H1 (cell line): ENCODE measurements around the gene C14orf93. TPM values are rescaled to one million over a fixed set of nuclear protein-coding genes. Genes with fewer than 3 reads are reported as not detected.

Experiments used
- CTCF ChIA-PET: fragments of 300-600 bp; sonication (Branson Sonifier 250); formaldehyde crosslinking; loops from one replicate; lab custom pipeline; 2021; ENCODE audit not compliant: partially characterized antibody; lab: Charles Lee
- POLR2A ChIA-PET: fragments of 300-600 bp; sonication (Branson Sonifier 250); formaldehyde crosslinking; loops from one replicate; lab custom pipeline; 2021; ENCODE audit warnings: inconsistent platforms; ENCODE audit not compliant: partially characterized antibody; lab: Charles Lee
- DNase-seq, 2 experiments: peaks; one replicate each; pipeline versions ENCODE4 v3.0.0 to v3.0.0-alpha.2; 2010 to 2022; ENCODE audit warnings: low spot score in 2 of 2, low read depth in 1 of 2, mixed read lengths in 1 of 2
- FAIRE-seq: peaks from 2 replicates; lab custom pipeline; 2011; peaks lifted over from hg19 to GRCh38; lab: Jason Lieb, UNC
- H2AFZ ChIP-seq: 2 replicates; pipeline ENCODE4 v1.8.1; 2012; ENCODE audit warnings: low read length, inconsistent platforms
- H2AK5ac ChIP-seq: 2 replicates; pipeline ENCODE4 v1.6.1; 2013; ENCODE audit warnings: low read depth, low read length
- H2BK120ac ChIP-seq: replicated peaks from 2 replicates; pipeline ENCODE3; 2013; ENCODE audit warnings: low read depth, low read length, inconsistent platforms
- H2BK12ac ChIP-seq: 2 replicates; pipeline ENCODE4 v1.6.1; 2013; ENCODE audit warnings: low read depth, low read length
- H2BK15ac ChIP-seq: 2 replicates; pipeline ENCODE4 v1.6.1; 2013; ENCODE audit warnings: low read length
- H2BK20ac ChIP-seq: 2 replicates; pipeline ENCODE4 v1.6.1; 2013; ENCODE audit warnings: low read length
- H2BK5ac ChIP-seq: 2 replicates; pipeline ENCODE4 v1.6.1; 2013; ENCODE audit warnings: low read depth, low read length
- H3K14ac ChIP-seq: 2 replicates; pipeline ENCODE4 v1.6.1; 2013; ENCODE audit warnings: inconsistent platforms; ENCODE audit not compliant: insufficient read length
- H3K18ac ChIP-seq: 2 replicates; pipeline ENCODE4 v1.6.1; 2013; ENCODE audit warnings: low read length; ENCODE audit errors: extremely low read depth
- H3K23ac ChIP-seq: 2 replicates; pipeline ENCODE4 v1.6.1; 2013; ENCODE audit warnings: inconsistent platforms; ENCODE audit not compliant: insufficient read length
- H3K23me2 ChIP-seq: 2 replicates; pipeline ENCODE4 v1.6.1; 2013; ENCODE audit warnings: low read depth, low read length
- H3K27ac ChIP-seq: 2 replicates; pipeline ENCODE4 v1.6.1; 2011; ENCODE audit warnings: low read depth, low read length, inconsistent platforms
- H3K27me3 ChIP-seq, 4 experiments: replicated peaks in 1 of 4; 1 replicate in 1 of 4; 2 replicates in 3 of 4; pipeline versions ENCODE4 v1.6.1 to v1.8.1; 2011 to 2013; ENCODE audit warnings: low read length in 3 of 4, mild to moderate bottlenecking in 3 of 4, inconsistent platforms in 2 of 4, mixed read lengths in 2 of 4, moderate library complexity in 1 of 4; ENCODE audit not compliant: control insufficient read depth in 3 of 4, insufficient read depth in 3 of 4; ENCODE audit errors: extremely low read depth in 1 of 4
- H3K36me3 ChIP-seq, 4 experiments: 2 replicates each; pipeline versions ENCODE4 v1.6.1 to v1.8.1; 2011 to 2013; ENCODE audit warnings: mild to moderate bottlenecking in 4 of 4, low read length in 3 of 4, moderate library complexity in 2 of 4, control low read depth in 1 of 4, inconsistent platforms in 1 of 4; ENCODE audit not compliant: insufficient read depth in 4 of 4, control insufficient read depth in 2 of 4
- H3K4ac ChIP-seq: replicated peaks from 2 replicates; pipeline ENCODE3; 2013; ENCODE audit warnings: low read length, low read depth, mixed read lengths, inconsistent platforms; ENCODE audit not compliant: insufficient read length
- H3K4me1 ChIP-seq, 4 experiments: replicated peaks in 1 of 4; 1 replicate in 1 of 4; 2 replicates in 3 of 4; pipeline versions ENCODE4 v1.6.1 to v1.8.1; 2011 to 2013; ENCODE audit warnings: low read length in 3 of 4, inconsistent platforms in 2 of 4, mixed read lengths in 1 of 4; ENCODE audit not compliant: insufficient read depth in 4 of 4, control insufficient read depth in 3 of 4
- H3K4me2 ChIP-seq, 2 experiments: 2 replicates each; pipeline versions ENCODE4 v1.6.1 to v1.8.1; 2011 to 2013; ENCODE audit warnings: low read depth in 2 of 2, low read length in 2 of 2, control low read depth in 1 of 2, inconsistent platforms in 1 of 2, mild to moderate bottlenecking in 1 of 2; ENCODE audit not compliant: insufficient read depth in 1 of 2
- H3K4me3 ChIP-seq, 4 experiments: fragments of 200-600, 300-600 bp in 1 of 4; sonication (generic), shearing (Covaris generic), sonication (Bioruptor Twin) in 1 of 4; 2 replicates each; pipeline versions ENCODE4 v1.5.1 to v1.8.1; 2011 to 2016; ENCODE audit warnings: low read length in 4 of 4, low read depth in 3 of 4, control low read depth in 2 of 4, inconsistent platforms in 2 of 4, mild to moderate bottlenecking in 2 of 4, mixed read lengths in 1 of 4, moderate library complexity in 1 of 4; ENCODE audit not compliant: insufficient read depth in 2 of 4; ENCODE audit errors: extremely low read depth in 1 of 4
- H3K56ac ChIP-seq: replicated peaks from 2 replicates; pipeline ENCODE3; 2013; ENCODE audit warnings: low read depth, mild to moderate bottlenecking, mixed read lengths, low read length, inconsistent platforms; ENCODE audit not compliant: insufficient read length
- H3K79me1 ChIP-seq: 2 replicates; pipeline ENCODE4 v1.6.1; 2013; ENCODE audit warnings: low read depth, low read length, control low read depth
- H3K79me2 ChIP-seq, 2 experiments: 2 replicates each; pipeline versions ENCODE4 v1.6.1 to v1.8.1; 2012 to 2013; ENCODE audit warnings: low read length in 2 of 2, mild to moderate bottlenecking in 2 of 2, inconsistent platforms in 1 of 2; ENCODE audit not compliant: insufficient read depth in 2 of 2, control insufficient read depth in 1 of 2
- H3K9ac ChIP-seq, 4 experiments: replicated peaks in 1 of 4; 1 replicate in 1 of 4; 2 replicates in 3 of 4; pipeline versions ENCODE4 v1.6.1 to v1.8.1; 2011 to 2013; ENCODE audit warnings: low read depth in 3 of 4, low read length in 3 of 4, control low read depth in 2 of 4, mild to moderate bottlenecking in 2 of 4, moderate library complexity in 2 of 4, inconsistent platforms in 1 of 4; ENCODE audit errors: extremely low read depth in 1 of 4
- H3K9me3 ChIP-seq, 2 experiments: 2 replicates each; pipeline versions ENCODE4 v1.6.1 to v1.8.1; 2012 to 2013; ENCODE audit warnings: mild to moderate bottlenecking in 2 of 2, moderate library complexity in 2 of 2, control low read depth in 1 of 2, inconsistent platforms in 1 of 2, low read depth in 1 of 2, low read length in 1 of 2, mixed read lengths in 1 of 2; ENCODE audit not compliant: insufficient read depth in 2 of 2
- H4K20me1 ChIP-seq, 2 experiments: replicated peaks in 1 of 2; 2 replicates each; pipeline versions ENCODE3 to v1.8.1; 2011 to 2013; ENCODE audit warnings: inconsistent platforms in 2 of 2, low read length in 2 of 2, mild to moderate bottlenecking in 1 of 2; ENCODE audit not compliant: insufficient read depth in 2 of 2, control insufficient read depth in 1 of 2
- H4K5ac ChIP-seq: 2 replicates; pipeline ENCODE4 v1.6.1; 2013; ENCODE audit warnings: low read length, low read depth, mixed read lengths, inconsistent platforms; ENCODE audit not compliant: insufficient read length
- H4K8ac ChIP-seq: 2 replicates; pipeline ENCODE4 v1.8.0; 2013; ENCODE audit warnings: mild to moderate bottlenecking, moderate library complexity, low read length, inconsistent platforms; ENCODE audit not compliant: insufficient read depth; ENCODE audit errors: extremely low read depth
- H4K91ac ChIP-seq: replicated peaks from 2 replicates; pipeline ENCODE3; 2013; ENCODE audit warnings: low read length, mixed read lengths, inconsistent platforms; ENCODE audit not compliant: insufficient read length
- ASH2L ChIP-seq: fragments of 200-600, 300-600 bp; sonication (generic); IDR thresholded peaks from one replicate; pipeline ENCODE4 v1.7.1; 2017; ENCODE audit warnings: low read length
- E2F6 ChIP-seq: IDR thresholded peaks from 2 replicates; pipeline ENCODE4 v1.6.1; 2012; ENCODE audit warnings: inconsistent platforms
- KDM5A ChIP-seq: fragments of 200-600 bp; IDR thresholded peaks from 2 replicates; pipeline ENCODE4 v1.7.1; 2012; ENCODE audit warnings: mild to moderate bottlenecking, low read length, inconsistent platforms, mixed read lengths
- RAD21 ChIP-seq, 2 experiments: IDR thresholded peaks in 1 of 2; conservative IDR thresholded peaks in 1 of 2; 2 replicates each; pipeline ENCODE4 v1.6.1; 2011; ENCODE audit warnings: low read depth in 2 of 2, low read length in 2 of 2, improper control_type of control experiment in 1 of 2, inconsistent platforms in 1 of 2, mild to moderate bottlenecking in 1 of 2, moderate library complexity in 1 of 2
- SAP30 ChIP-seq: fragments of 300-600 bp; sonication (generic); IDR thresholded peaks from 2 replicates; pipeline ENCODE4 v1.7.1; 2012; ENCODE audit warnings: low read length, moderate library complexity, mild to moderate bottlenecking, inconsistent platforms; ENCODE audit not compliant: insufficient read depth, insufficient replicate concordance
- SP1 ChIP-seq: IDR thresholded peaks from 2 replicates; pipeline ENCODE4 v1.6.1; 2011; ENCODE audit warnings: low read depth, low read length
- polyA plus RNA-seq, 7 experiments: library from polyadenylated mRNA; depleted of rRNA in 3 of 7; stranded (reverse) in 5 of 7; unstranded in 2 of 7; fragments of >200 nt in 5 of 7; fragments of 200-250 nt in 2 of 7; gene quantifications; 1 replicate in 5 of 7; 2 replicates in 1 of 7; 4 replicates in 1 of 7; pipeline versions ENCODE4 v1.2.1 to v1.2.3, GENCODE V29; 2011 to 2013; ENCODE audit warnings: missing spikeins in 2 of 7, mixed read lengths in 2 of 7
- total RNA-seq: library from RNA; stranded (reverse); fragmentation: NEBNext Ultra II Directional; extraction: Animal tissue kit (Norgen Biotek cat#: 25700); gene quantifications from 2 replicates; pipeline ENCODE4 v1.2.1, GENCODE V29; 2021
- TF ChIP-seq, protein P1 (sequence below): IDR thresholded peaks from 2 replicates; pipeline ENCODE4 v1.6.1; 2012; ENCODE audit warnings: inconsistent platforms

Gene C14orf93
- total and polyA plus RNA-seq, 2 of the 8 experiments (the other 6 are each of a cell fraction or from before 2014, with no cell fraction given) = 7.8 to 8.2 TPM

- H4K8ac ChIP-seq = no peak overlapping the region
- H3K79me1 ChIP-seq = no peaks in the 10 kb centered on the region
- no peak overlapping the region for H2BK120ac ChIP-seq
- H3K4me1 ChIP-seq = no peaks in the 10 kb centered on the region
- no peak overlapping the region for H3K18ac ChIP-seq
- TF ChIP-seq, protein P1, sequence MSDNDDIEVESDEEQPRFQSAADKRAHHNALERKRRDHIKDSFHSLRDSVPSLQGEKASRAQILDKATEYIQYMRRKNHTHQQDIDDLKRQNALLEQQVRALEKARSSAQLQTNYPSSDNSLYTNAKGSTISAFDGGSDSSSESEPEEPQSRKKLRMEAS = no peak
- TF ChIP-seq ASH2L = no peak
- no peak for TF ChIP-seq SAP30
- no peak for TF ChIP-seq E2F6
- TF ChIP-seq SP1 = no peak
- TF ChIP-seq KDM5A = no peak
- no peak for TF ChIP-seq RAD21 (IDR thresholded peaks at IDR 0.05 in 1 of 2, conservative IDR thresholded peaks at IDR 0.05 in 1 of 2; ENCODE audit: low read depth in 2 of 2, low read length in 2 of 2)
- no peak overlapping the region for H3K56ac ChIP-seq
- no peak overlapping the region for H3K4me2 ChIP-seq
- H3K23ac ChIP-seq = no peak overlapping the region
- H4K91ac ChIP-seq = no peak overlapping the region
- H3K27ac ChIP-seq = no peak overlapping the region
- no peaks in the 10 kb centered on the region; a peak in 1 of 8 replicates for H3K36me3 ChIP-seq
- no peak overlapping the region for H3K9ac ChIP-seq
- FAIRE-seq = no peak
- no peaks in the 10 kb centered on the region; the same call in 1 of the 2 replicates for H3K23me2 ChIP-seq
- ChIA-PET CTCF (interaction anchor here (1.2 to 11.9 kb wide), 3 partner anchors 24 to 40 kb away, joined by 3 to 103 read pairs (median 33); partner anchors contain the start of gene AJUBA), POLR2A (interaction anchor here (4.3 to 10.9 kb wide), 2 partner anchors 11 to 13 kb away, joined by 29 to 94 read pairs; partner anchors contain the start of gene PSMB5)
- H3K79me2 ChIP-seq = no peaks in the 10 kb centered on the region
- no peak overlapping the region for H2BK5ac ChIP-seq
- no peak overlapping the region for H2BK12ac ChIP-seq
- H2AK5ac ChIP-seq = no peak overlapping the region
- H3K9me3 ChIP-seq = no peaks in the 10 kb centered on the region
- H3K27me3 ChIP-seq = no peaks in the 10 kb centered on the region
- H2AFZ ChIP-seq = no peak overlapping the region
- no peak overlapping the region for H2BK20ac ChIP-seq
- H4K20me1 ChIP-seq = no peaks in the 10 kb centered on the region
- H3K14ac ChIP-seq = no peak overlapping the region
- DNase-seq = no peak
- H3K4me3 ChIP-seq = no peak overlapping the region
- H3K4ac ChIP-seq = no peak overlapping the region
- H2BK15ac ChIP-seq = no peak overlapping the region
- no peak overlapping the region for H4K5ac ChIP-seq
Observed at GRCh38 chr14:23018107-23018506, 8.2 kb upstream of the C14orf93 start.
